H1 (cell line): ENCODE data around the gene PTPRT. TPM values are rescaled to one million over a fixed set of nuclear protein-coding genes. Genes with fewer than 3 reads are reported as not detected.

Source experiments
- CTCF ChIA-PET: fragments of 300-600 bp; sonication (Branson Sonifier 250); formaldehyde crosslinking; loops from one replicate; lab custom pipeline; 2021; ENCODE audit not compliant: partially characterized antibody; lab: Charles Lee
- POLR2A ChIA-PET: fragments of 300-600 bp; sonication (Branson Sonifier 250); formaldehyde crosslinking; loops from one replicate; lab custom pipeline; 2021; ENCODE audit warnings: inconsistent platforms; ENCODE audit not compliant: partially characterized antibody; lab: Charles Lee
- DNase-seq, 2 experiments: peaks; one replicate each; pipeline versions ENCODE4 v3.0.0 to v3.0.0-alpha.2; 2010 to 2022; ENCODE audit warnings: low spot score in 2 of 2, low read depth in 1 of 2, mixed read lengths in 1 of 2
- FAIRE-seq: peaks from 2 replicates; lab custom pipeline; 2011; peaks lifted over from hg19 to GRCh38; lab: Jason Lieb, UNC
- H2AFZ ChIP-seq: 2 replicates; pipeline ENCODE4 v1.8.1; 2012; ENCODE audit warnings: low read length, inconsistent platforms
- H2AK5ac ChIP-seq: 2 replicates; pipeline ENCODE4 v1.6.1; 2013; ENCODE audit warnings: low read depth, low read length
- H2BK120ac ChIP-seq: replicated peaks from 2 replicates; pipeline ENCODE3; 2013; ENCODE audit warnings: low read depth, low read length, inconsistent platforms
- H2BK12ac ChIP-seq: 2 replicates; pipeline ENCODE4 v1.6.1; 2013; ENCODE audit warnings: low read depth, low read length
- H2BK15ac ChIP-seq: 2 replicates; pipeline ENCODE4 v1.6.1; 2013; ENCODE audit warnings: low read length
- H2BK20ac ChIP-seq: 2 replicates; pipeline ENCODE4 v1.6.1; 2013; ENCODE audit warnings: low read length
- H2BK5ac ChIP-seq: 2 replicates; pipeline ENCODE4 v1.6.1; 2013; ENCODE audit warnings: low read depth, low read length
- H3K14ac ChIP-seq: 2 replicates; pipeline ENCODE4 v1.6.1; 2013; ENCODE audit warnings: inconsistent platforms; ENCODE audit not compliant: insufficient read length
- H3K18ac ChIP-seq: 2 replicates; pipeline ENCODE4 v1.6.1; 2013; ENCODE audit warnings: low read length; ENCODE audit errors: extremely low read depth
- H3K23ac ChIP-seq: 2 replicates; pipeline ENCODE4 v1.6.1; 2013; ENCODE audit warnings: inconsistent platforms; ENCODE audit not compliant: insufficient read length
- H3K23me2 ChIP-seq: 2 replicates; pipeline ENCODE4 v1.6.1; 2013; ENCODE audit warnings: low read depth, low read length
- H3K27ac ChIP-seq: 2 replicates; pipeline ENCODE4 v1.6.1; 2011; ENCODE audit warnings: low read depth, low read length, inconsistent platforms
- H3K27me3 ChIP-seq, 4 experiments: replicated peaks in 1 of 4; 1 replicate in 1 of 4; 2 replicates in 3 of 4; pipeline versions ENCODE4 v1.6.1 to v1.8.1; 2011 to 2013; ENCODE audit warnings: low read length in 3 of 4, mild to moderate bottlenecking in 3 of 4, inconsistent platforms in 2 of 4, mixed read lengths in 2 of 4, moderate library complexity in 1 of 4; ENCODE audit not compliant: control insufficient read depth in 3 of 4, insufficient read depth in 3 of 4; ENCODE audit errors: extremely low read depth in 1 of 4
- H3K36me3 ChIP-seq, 4 experiments: 2 replicates each; pipeline versions ENCODE4 v1.6.1 to v1.8.1; 2011 to 2013; ENCODE audit warnings: mild to moderate bottlenecking in 4 of 4, low read length in 3 of 4, moderate library complexity in 2 of 4, control low read depth in 1 of 4, inconsistent platforms in 1 of 4; ENCODE audit not compliant: insufficient read depth in 4 of 4, control insufficient read depth in 2 of 4
- H3K4ac ChIP-seq: replicated peaks from 2 replicates; pipeline ENCODE3; 2013; ENCODE audit warnings: low read length, low read depth, mixed read lengths, inconsistent platforms; ENCODE audit not compliant: insufficient read length
- H3K4me1 ChIP-seq, 4 experiments: replicated peaks in 1 of 4; 1 replicate in 1 of 4; 2 replicates in 3 of 4; pipeline versions ENCODE4 v1.6.1 to v1.8.1; 2011 to 2013; ENCODE audit warnings: low read length in 3 of 4, inconsistent platforms in 2 of 4, mixed read lengths in 1 of 4; ENCODE audit not compliant: insufficient read depth in 4 of 4, control insufficient read depth in 3 of 4
- H3K4me2 ChIP-seq, 2 experiments: 2 replicates each; pipeline versions ENCODE4 v1.6.1 to v1.8.1; 2011 to 2013; ENCODE audit warnings: low read depth in 2 of 2, low read length in 2 of 2, control low read depth in 1 of 2, inconsistent platforms in 1 of 2, mild to moderate bottlenecking in 1 of 2; ENCODE audit not compliant: insufficient read depth in 1 of 2
- H3K4me3 ChIP-seq, 4 experiments: fragments of 200-600, 300-600 bp in 1 of 4; sonication (generic), shearing (Covaris generic), sonication (Bioruptor Twin) in 1 of 4; 2 replicates each; pipeline versions ENCODE4 v1.5.1 to v1.8.1; 2011 to 2016; ENCODE audit warnings: low read length in 4 of 4, low read depth in 3 of 4, control low read depth in 2 of 4, inconsistent platforms in 2 of 4, mild to moderate bottlenecking in 2 of 4, mixed read lengths in 1 of 4, moderate library complexity in 1 of 4; ENCODE audit not compliant: insufficient read depth in 2 of 4; ENCODE audit errors: extremely low read depth in 1 of 4
- H3K56ac ChIP-seq: replicated peaks from 2 replicates; pipeline ENCODE3; 2013; ENCODE audit warnings: low read depth, mild to moderate bottlenecking, mixed read lengths, low read length, inconsistent platforms; ENCODE audit not compliant: insufficient read length
- H3K79me1 ChIP-seq: 2 replicates; pipeline ENCODE4 v1.6.1; 2013; ENCODE audit warnings: low read depth, low read length, control low read depth
- H3K79me2 ChIP-seq, 2 experiments: 2 replicates each; pipeline versions ENCODE4 v1.6.1 to v1.8.1; 2012 to 2013; ENCODE audit warnings: low read length in 2 of 2, mild to moderate bottlenecking in 2 of 2, inconsistent platforms in 1 of 2; ENCODE audit not compliant: insufficient read depth in 2 of 2, control insufficient read depth in 1 of 2
- H3K9ac ChIP-seq, 4 experiments: replicated peaks in 1 of 4; 1 replicate in 1 of 4; 2 replicates in 3 of 4; pipeline versions ENCODE4 v1.6.1 to v1.8.1; 2011 to 2013; ENCODE audit warnings: low read depth in 3 of 4, low read length in 3 of 4, control low read depth in 2 of 4, mild to moderate bottlenecking in 2 of 4, moderate library complexity in 2 of 4, inconsistent platforms in 1 of 4; ENCODE audit errors: extremely low read depth in 1 of 4
- H3K9me3 ChIP-seq, 2 experiments: 2 replicates each; pipeline versions ENCODE4 v1.6.1 to v1.8.1; 2012 to 2013; ENCODE audit warnings: mild to moderate bottlenecking in 2 of 2, moderate library complexity in 2 of 2, control low read depth in 1 of 2, inconsistent platforms in 1 of 2, low read depth in 1 of 2, low read length in 1 of 2, mixed read lengths in 1 of 2; ENCODE audit not compliant: insufficient read depth in 2 of 2
- H4K20me1 ChIP-seq, 2 experiments: replicated peaks in 1 of 2; 2 replicates each; pipeline versions ENCODE3 to v1.8.1; 2011 to 2013; ENCODE audit warnings: inconsistent platforms in 2 of 2, low read length in 2 of 2, mild to moderate bottlenecking in 1 of 2; ENCODE audit not compliant: insufficient read depth in 2 of 2, control insufficient read depth in 1 of 2
- H4K5ac ChIP-seq: 2 replicates; pipeline ENCODE4 v1.6.1; 2013; ENCODE audit warnings: low read length, low read depth, mixed read lengths, inconsistent platforms; ENCODE audit not compliant: insufficient read length
- H4K8ac ChIP-seq: 2 replicates; pipeline ENCODE4 v1.8.0; 2013; ENCODE audit warnings: mild to moderate bottlenecking, moderate library complexity, low read length, inconsistent platforms; ENCODE audit not compliant: insufficient read depth; ENCODE audit errors: extremely low read depth
- H4K91ac ChIP-seq: replicated peaks from 2 replicates; pipeline ENCODE3; 2013; ENCODE audit warnings: low read length, mixed read lengths, inconsistent platforms; ENCODE audit not compliant: insufficient read length
- ASH2L ChIP-seq: fragments of 200-600, 300-600 bp; sonication (generic); IDR thresholded peaks from one replicate; pipeline ENCODE4 v1.7.1; 2017; ENCODE audit warnings: low read length
- BACH1 ChIP-seq: IDR thresholded peaks from 2 replicates; pipeline ENCODE4 v1.6.1; 2012; ENCODE audit warnings: low read length, improper control_type of control experiment
- CHD1 ChIP-seq: IDR thresholded peaks from 2 replicates; pipeline ENCODE4 v1.6.1; 2012; ENCODE audit warnings: low read depth, low read length, improper control_type of control experiment
- CREB1 ChIP-seq: IDR thresholded peaks from 2 replicates; pipeline ENCODE4 v1.6.1; 2012; ENCODE audit warnings: inconsistent platforms
- EGR1 ChIP-seq: IDR thresholded peaks from 2 replicates; pipeline ENCODE4 v1.6.1; 2011; ENCODE audit warnings: low read depth, low read length, borderline replicate concordance
- GABPA ChIP-seq: IDR thresholded peaks from 2 replicates; pipeline ENCODE4 v1.6.1; 2011; ENCODE audit warnings: mild to moderate bottlenecking, low read length, moderate library complexity, borderline replicate concordance; ENCODE audit not compliant: insufficient read depth
- JUN ChIP-seq: IDR thresholded peaks from 2 replicates; pipeline ENCODE4 v1.6.1; 2011; ENCODE audit warnings: low read depth, mild to moderate bottlenecking, improper control_type of control experiment, low read length
- RBBP5 ChIP-seq: IDR thresholded peaks from 2 replicates; pipeline ENCODE4 v1.7.1; 2012; ENCODE audit warnings: low read depth, mild to moderate bottlenecking, inconsistent platforms, low read length, moderate library complexity, borderline replicate concordance
- SAP30 ChIP-seq: fragments of 300-600 bp; sonication (generic); IDR thresholded peaks from 2 replicates; pipeline ENCODE4 v1.7.1; 2012; ENCODE audit warnings: low read length, moderate library complexity, mild to moderate bottlenecking, inconsistent platforms; ENCODE audit not compliant: insufficient read depth, insufficient replicate concordance
- SIRT6 ChIP-seq: IDR thresholded peaks from one replicate; pipeline ENCODE4 v1.7.1; 2012; ENCODE audit warnings: low read length, inconsistent platforms
- SP4 ChIP-seq: IDR thresholded peaks from 2 replicates; pipeline ENCODE4 v1.6.1; 2012; ENCODE audit warnings: low read length, inconsistent platforms
- WGBS, 2 experiments: shearing (Covaris generic) in 1 of 2; methylation state at CpG; one replicate each; pipeline versions ENCODE4 v1.1.6 to v1.1.7; 2013 to 2015; ENCODE audit warnings: low lambda C conversion rate in 2 of 2, mixed read lengths in 2 of 2, inconsistent platforms in 1 of 2, low coverage in 1 of 2, missing lambda C conversion rate in 1 of 2; ENCODE audit not compliant: insufficient replicate concordance in 2 of 2, insufficient coverage in 1 of 2, insufficient read length in 1 of 2; ENCODE audit errors: extremely low coverage in 1 of 2, missing lambda C conversion rate in 1 of 2; 5-methylcytosine and 5-hydroxymethylcytosine counted together
- polyA plus RNA-seq, 7 experiments: library from polyadenylated mRNA; depleted of rRNA in 3 of 7; stranded (reverse) in 5 of 7; unstranded in 2 of 7; fragments of >200 nt in 5 of 7; fragments of 200-250 nt in 2 of 7; gene quantifications; 1 replicate in 5 of 7; 2 replicates in 1 of 7; 4 replicates in 1 of 7; pipeline versions ENCODE4 v1.2.1 to v1.2.3, GENCODE V29; 2011 to 2013; ENCODE audit warnings: missing spikeins in 2 of 7, mixed read lengths in 2 of 7
- total RNA-seq: library from RNA; stranded (reverse); fragmentation: NEBNext Ultra II Directional; extraction: Animal tissue kit (Norgen Biotek cat#: 25700); gene quantifications from 2 replicates; pipeline ENCODE4 v1.2.1, GENCODE V29; 2021
- TF ChIP-seq, protein P1 (sequence below): IDR thresholded peaks from 2 replicates; pipeline ENCODE4 v1.6.1; 2011; ENCODE audit warnings: low read length, improper control_type of control experiment

The PTPRT gene
- total and polyA plus RNA-seq, 2 of the 8 experiments (the other 6 are each of a cell fraction or from before 2014, with no cell fraction given): 0.33 to 1.8 TPM

DNA sequence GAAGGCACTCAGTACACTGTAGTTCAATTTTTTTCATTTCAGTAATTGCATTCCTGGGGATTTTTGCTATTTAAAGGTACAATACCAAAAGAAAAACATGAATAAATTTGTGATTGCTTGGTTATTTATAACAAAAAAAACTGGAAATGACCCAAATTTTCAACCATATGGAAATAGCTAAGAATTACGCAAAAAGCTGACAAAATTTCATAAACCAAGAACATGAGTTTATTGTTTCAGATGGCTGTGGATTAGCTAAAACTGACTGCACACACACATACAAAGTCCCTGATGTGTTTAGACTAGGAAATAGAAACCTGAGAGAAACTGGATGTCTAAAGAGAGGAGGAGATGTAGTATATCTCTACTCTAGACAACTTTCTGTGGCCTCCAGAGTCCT is 853.1 kb downstream of the PTPRT start:
- Histone ChIP-seq H2BK15ac (no peak overlapping the region), H2BK20ac (no peak overlapping the region), H3K79me1 (no peaks in the 10 kb centered on the region), H3K27me3 (no peaks in the 10 kb centered on the region), H4K8ac (no peak overlapping the region), H3K23ac (no peak overlapping the region), H3K56ac (no peak overlapping the region), H4K20me1 (no peaks in the 10 kb centered on the region), H2AK5ac (no peak overlapping the region), H2BK120ac (no peak overlapping the region), H3K36me3 (no peaks in the 10 kb centered on the region), H4K91ac (no peak overlapping the region), H3K4me2 (no peak overlapping the region), H3K9me3 (no peaks in the 10 kb centered on the region), H3K4ac (no peak overlapping the region), H3K18ac (no peak overlapping the region), H3K14ac (no peak overlapping the region), H2BK5ac (no peak overlapping the region), H3K27ac (no peak overlapping the region), H3K4me3 (no peak overlapping the region), H3K79me2 (no peaks in the 10 kb centered on the region), H4K5ac (no peak overlapping the region), H3K4me1 (no peaks in the 10 kb centered on the region), H3K23me2 (no peaks in the 10 kb centered on the region), H2AFZ (no peak overlapping the region), H2BK12ac (no peak overlapping the region), H3K9ac (no peak overlapping the region)
- ChIA-PET POLR2A (no interaction called here), CTCF (interaction anchor here (1.1 to 1.5 kb wide), 2 partner anchors 18 to 169 kb away, joined by 3 to 4 read pairs; no protein-coding TSS in a partner anchor)
- 89% methylated on average over 1 of the region's 1 CpG; no CpG with 5 or more reads in 1 of the 2 experiments for WGBS, 2 experiments
- no peak for FAIRE-seq
- no peak for DNase-seq
- TF ChIP-seq, protein P1, sequence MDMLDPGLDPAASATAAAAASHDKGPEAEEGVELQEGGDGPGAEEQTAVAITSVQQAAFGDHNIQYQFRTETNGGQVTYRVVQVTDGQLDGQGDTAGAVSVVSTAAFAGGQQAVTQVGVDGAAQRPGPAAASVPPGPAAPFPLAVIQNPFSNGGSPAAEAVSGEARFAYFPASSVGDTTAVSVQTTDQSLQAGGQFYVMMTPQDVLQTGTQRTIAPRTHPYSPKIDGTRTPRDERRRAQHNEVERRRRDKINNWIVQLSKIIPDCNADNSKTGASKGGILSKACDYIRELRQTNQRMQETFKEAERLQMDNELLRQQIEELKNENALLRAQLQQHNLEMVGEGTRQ: no peak
- no peak for TF ChIP-seq EGR1
- TF ChIP-seq ASH2L: no peak
- TF ChIP-seq SAP30: no peak
- no peak for TF ChIP-seq SP4
- no peak for TF ChIP-seq GABPA
- no peak for TF ChIP-seq CREB1
- no peak for TF ChIP-seq SIRT6
- TF ChIP-seq BACH1: no peak
- no peak for TF ChIP-seq CHD1
- no peak for TF ChIP-seq JUN
- no peak for TF ChIP-seq RBBP5
